IMR-90 (cell line): Measurements from ENCODE around the gene CCDC88A.

ENCODE experiments used
- CEBPB ChIP-seq: IDR thresholded peaks from 2 replicates; pipeline ENCODE4 v1.6.1; 2012; ENCODE audit warnings: low read depth, low read length, improper control_type of control experiment
- CTCF ChIP-seq: conservative IDR thresholded peaks from 2 replicates; pipeline ENCODE4 v1.5.1; 2012; ENCODE audit warnings: mild to moderate bottlenecking, low read depth, low read length, improper control_type of control experiment
- ELK1 ChIP-seq: fragments of 150-350 bp; IDR thresholded peaks from 2 replicates; pipeline ENCODE4 v1.6.1; 2016; ENCODE audit warnings: low read depth, mild to moderate bottlenecking, low read length, moderate library complexity, borderline replicate concordance
- MAFK ChIP-seq: IDR thresholded peaks from 2 replicates; pipeline ENCODE4 v1.6.1; 2012; ENCODE audit warnings: low read depth, low read length, improper control_type of control experiment
- POLR2A ChIP-seq: IDR thresholded peaks from 2 replicates; pipeline ENCODE4 v1.6.1; 2012; ENCODE audit warnings: mild to moderate bottlenecking, low read depth, low read length
- RAD21 ChIP-seq: IDR thresholded peaks from 2 replicates; pipeline ENCODE4 v1.6.1; 2012; ENCODE audit warnings: low read length, improper control_type of control experiment
- RCOR1 ChIP-seq: IDR thresholded peaks from 2 replicates; pipeline ENCODE4 v1.6.1; 2012; ENCODE audit warnings: mild to moderate bottlenecking, low read length, improper control_type of control experiment; ENCODE audit not compliant: insufficient replicate concordance
- RFX5 ChIP-seq: IDR thresholded peaks from 2 replicates; pipeline ENCODE4 v1.8.0; 2012; ENCODE audit warnings: low read depth, mild to moderate bottlenecking, low read length, moderate library complexity
- SMC3 ChIP-seq: fragments of 150-350 bp; IDR thresholded peaks from 2 replicates; pipeline ENCODE4 v1.6.1; 2016; ENCODE audit warnings: low read depth, mild to moderate bottlenecking, antibody characterized with exemption, low read length, moderate library complexity
- USF2 ChIP-seq: fragments of 150-350 bp; IDR thresholded peaks from 2 replicates; pipeline ENCODE4 v1.6.1; 2017; ENCODE audit warnings: mild to moderate bottlenecking, antibody characterized with exemption, low read length, low read depth

GRCh38 chr2:55452879-55453278 is 33.2 kb upstream of the CCDC88A start:
- TF ChIP-seq SMC3 (no peak), CTCF (no peak), RAD21 (no peak), MAFK (no peak), USF2 (no peak), POLR2A (no peak), RCOR1 (no peak), ELK1 (no peak), CEBPB (no peak), RFX5 (no peak)
